HepG2 (cell line): Measurements from ENCODE around the gene ZNF222. TPM values are rescaled to one million over a fixed set of nuclear protein-coding genes. Genes with fewer than 3 reads are reported as not detected.

ENCODE experiments used
- ATF6 ChIP-seq: sonication (generic); formaldehyde crosslinking; conservative IDR thresholded peaks from 2 replicates; pipeline ENCODE4 v1.4.0; 2020; ENCODE audit warnings: missing genetic modification reagents
- ELF4 ChIP-seq: sonication (generic); formaldehyde crosslinking; IDR thresholded peaks from 2 replicates; pipeline ENCODE4 v1.5.0; 2020; ENCODE audit warnings: missing genetic modification reagents, mild to moderate bottlenecking, moderate library complexity, borderline replicate concordance
- FUBP1 ChIP-seq: sonication (generic); formaldehyde crosslinking; IDR thresholded peaks from 2 replicates; pipeline ENCODE4 v1.5.1; 2020; ENCODE audit warnings: missing genetic modification reagents, mild to moderate bottlenecking, borderline replicate concordance
- ISL2 ChIP-seq: sonication (generic); formaldehyde crosslinking; IDR thresholded peaks from 2 replicates; pipeline ENCODE4 v1.5.0; 2020; ENCODE audit warnings: missing genetic modification reagents
- KAT8 ChIP-seq: IDR thresholded peaks from 2 replicates; pipeline ENCODE4 v1.6.1; 2016; ENCODE audit warnings: missing genetic modification reagents, missing compliant biosample characterization
- MIER3 ChIP-seq: IDR thresholded peaks from 2 replicates; pipeline ENCODE4 v1.6.1; 2016; ENCODE audit warnings: missing compliant biosample characterization, borderline replicate concordance
- NFE2L2 ChIP-seq: fragments of 150-350 bp; IDR thresholded peaks from 2 replicates; pipeline ENCODE4 v1.6.1; 2014; ENCODE audit warnings: low read length
- PBX2 ChIP-seq: IDR thresholded peaks from 2 replicates; pipeline ENCODE4 v1.6.1; 2016; ENCODE audit warnings: control low read depth
- POLR2AphosphoS5 ChIP-seq: IDR thresholded peaks from 2 replicates; pipeline ENCODE4 v1.6.1; 2012; ENCODE audit warnings: low read depth, low read length
- SP2 ChIP-seq: sonication (generic); formaldehyde crosslinking; IDR thresholded peaks from 2 replicates; pipeline ENCODE4 v1.5.1; 2020; ENCODE audit warnings: mild to moderate bottlenecking, missing genetic modification reagents
- TEAD3 ChIP-seq: optimal IDR thresholded peaks from 2 replicates; pipeline ENCODE3; 2016; ENCODE audit warnings: borderline replicate concordance
- THAP7 ChIP-seq: sonication (generic); formaldehyde crosslinking; IDR thresholded peaks from 2 replicates; pipeline ENCODE4 v1.8.1; 2023; ENCODE audit warnings: mild to moderate bottlenecking, missing genetic modification reagents
- YEATS4 ChIP-seq: sonication (generic); formaldehyde crosslinking; IDR thresholded peaks from 2 replicates; pipeline ENCODE4 v1.4.0; 2020; ENCODE audit warnings: missing genetic modification reagents, borderline replicate concordance
- ZBTB10 ChIP-seq: sonication (generic); formaldehyde crosslinking; IDR thresholded peaks from 2 replicates; pipeline ENCODE4 v1.4.0; 2020; ENCODE audit warnings: missing genetic modification reagents, borderline replicate concordance
- ZGPAT ChIP-seq: IDR thresholded peaks from 2 replicates; pipeline ENCODE4 v1.6.1; 2016; ENCODE audit warnings: mild to moderate bottlenecking
- ZNF121 ChIP-seq: sonication (generic); formaldehyde crosslinking; IDR thresholded peaks from 2 replicates; pipeline ENCODE4 v1.5.0; 2020; ENCODE audit warnings: mild to moderate bottlenecking, missing genetic modification reagents
- ZNF24 ChIP-seq: fragments of 450-650 bp; IDR thresholded peaks from 2 replicates; pipeline ENCODE4 v1.6.1; 2017; ENCODE audit warnings: antibody characterized with exemption, mild to moderate bottlenecking
- polyA plus RNA-seq, 8 experiments: library from polyadenylated mRNA; depleted of rRNA in 3 of 8; stranded (reverse) in 7 of 8; unstranded in 1 of 8; fragments of >200 nt; fragmentation: Illumina TruSeq in 4 of 8; extraction: Trizol in 4 of 8; gene quantifications; 2 replicates each; pipeline versions ENCODE4 v1.2.1 to v1.2.3, GENCODE V29; 2011 to 2016; ENCODE audit warnings: low read depth in 4 of 8, missing spikeins in 1 of 8, mixed read lengths in 1 of 8; ENCODE audit not compliant: insufficient read depth in 1 of 8
- total RNA-seq, 5 experiments: library from RNA; depleted of rRNA; stranded (reverse); fragments of >200 nt; fragmentation: Illumina TruSeq; extraction: Trizol; gene quantifications; 2 replicates each; pipeline ENCODE4 v1.2.3, GENCODE V29; 2016; ENCODE audit warnings: low read depth in 1 of 5

The ZNF222 gene
- total and polyA plus RNA-seq, 2 of the 13 experiments (the other 11 are each of a cell fraction or from before 2014, with no cell fraction given), result 2.2 to 6.2 TPM

GRCh38 chr19:44051650-44052402 is 26.6 kb downstream of the ZNF222 start, which contains the start of gene ZNF223 (continued):
- TF ChIP-seq YEATS4 (CRISPR knock-in tag), result peak; percentile 68
- TF ChIP-seq POLR2AphosphoS5, result peak; percentile 80
- TF ChIP-seq ZBTB10, result 0 out of 2 replicates have a peak, but pooled peaks have one; percentile 70
- peak; percentile 69; the same call in 1 of the 2 replicates for TF ChIP-seq MIER3 (CRISPR knock-in tag)
- TF ChIP-seq ZNF24, result no peak
- TF ChIP-seq THAP7 (CRISPR knock-in tag), result no peak
- TF ChIP-seq ZGPAT, result peak; percentile 65
- TF ChIP-seq TEAD3 (CRISPR knock-in tag), result peak; percentile 72
- TF ChIP-seq FUBP1, result no peak
- TF ChIP-seq SP2 (CRISPR knock-in tag), result peak; percentile 46; the same call in 1 of the 2 replicates
- no peak for TF ChIP-seq NFE2L2
- no peak for TF ChIP-seq ATF6 (CRISPR knock-in tag)
- peak; percentile 53; the same call in 1 of the 2 replicates for TF ChIP-seq ISL2
- 0 out of 2 replicates have a peak, but pooled peaks have one; percentile 14 for TF ChIP-seq ZNF121 (CRISPR knock-in tag)
- peak; percentile 82; the same call in 1 of the 2 replicates for TF ChIP-seq ELF4 (CRISPR knock-in tag)
- TF ChIP-seq KAT8 (CRISPR knock-in tag), result peak; percentile 97
- no peak for TF ChIP-seq PBX2 (CRISPR knock-in tag)
